ENCODE results near the gene SARM1.

SARM1 gene

GRCh38 chr17:28350271-28350670 is 21.2 kb upstream of the SARM1 start:
- no peak for TF ChIP-seq CTCF (IDR thresholded peaks at IDR 0.05)

GRCh38 chr17:28357061-28357900 is 14.2 kb upstream of the SARM1 start, which contains the start of gene POLDIP2:
POLDIP2 (minus strand) TSS chr17:28357527; CDS start chr17:28357448, 79 bp downstream.
- no peak for TF ChIP-seq CTCF (IDR thresholded peaks at IDR 0.05)

GRCh38 chr17:28357901-28358197 is 13.6 kb upstream of the SARM1 start:
- no peak for TF ChIP-seq CTCF (IDR thresholded peaks at IDR 0.05)

GRCh38 chr17:28363186-28363585 is 8.3 kb upstream of the SARM1 start:
- no peak for TF ChIP-seq CTCF (IDR thresholded peaks at IDR 0.05)

- TF ChIP-seq CTCF (IDR thresholded peaks at IDR 0.05), result no peak
These were observed 7.5 kb upstream of the SARM1 start for GRCh38 chr17:28363776-28364650.

- TF ChIP-seq CTCF (IDR thresholded peaks at IDR 0.05), result no peak
These were observed 6.7 kb upstream of the SARM1 start, which contains the start of gene SEBOX for GRCh38 chr17:28364665-28365363. SEBOX (minus strand) TSS chr17:28365199; CDS start chr17:28365151, 48 bp downstream.

- no peak for TF ChIP-seq CTCF (IDR thresholded peaks at IDR 0.05)
These were observed 6.0 kb upstream of the SARM1 start for GRCh38 chr17:28365487-28365886.

Measured in LNCAP (cell line).